Nephron progenitor cell (in vitro differentiated cells): ENCODE data around the gene TPM2.
A peak's percentile ranks its signal among the peaks of the same experiment; 100 is the strongest.
"Not testable (repeated sequence)": the region's sequence is repeated elsewhere in the genome, so short reads cannot be mapped to it uniquely, and the experiment has no call there.

ENCODE experiments used
- DNase-seq: peaks from one replicate; pipeline ENCODE4 v3.0.0; 2021
- H3K27ac Mint-ChIP-seq: 2 replicates; pipeline ENCODE4 v1.8.0; 2021; ENCODE audit warnings: mild to moderate bottlenecking, moderate library complexity, mixed read lengths
- H3K27me3 Mint-ChIP-seq: 2 replicates; pipeline ENCODE4 v1.8.0; 2021; ENCODE audit warnings: mild to moderate bottlenecking, low read depth, mixed read lengths; ENCODE audit not compliant: poor library complexity
- H3K36me3 Mint-ChIP-seq: 2 replicates; pipeline ENCODE4 v1.8.0; 2021; ENCODE audit warnings: low read depth, mixed read lengths
- H3K4me1 Mint-ChIP-seq: 2 replicates; pipeline ENCODE4 v1.8.0; 2021; ENCODE audit warnings: mixed read lengths
- H3K4me3 Mint-ChIP-seq: 2 replicates; pipeline ENCODE4 v1.8.0; 2021; ENCODE audit warnings: mild to moderate bottlenecking, moderate library complexity, mixed read lengths
- H3K9me3 Mint-ChIP-seq: 2 replicates; pipeline ENCODE4 v1.8.0; 2021; ENCODE audit warnings: mild to moderate bottlenecking, moderate library complexity, mixed read lengths
- CTCF ChIP-seq: fragments of 200-600 bp; sonication (generic); IDR thresholded peaks from 2 replicates; pipeline ENCODE4 v1.5.0; 2021; ENCODE audit warnings: antibody characterized with exemption

The TPM2 gene

DNA sequence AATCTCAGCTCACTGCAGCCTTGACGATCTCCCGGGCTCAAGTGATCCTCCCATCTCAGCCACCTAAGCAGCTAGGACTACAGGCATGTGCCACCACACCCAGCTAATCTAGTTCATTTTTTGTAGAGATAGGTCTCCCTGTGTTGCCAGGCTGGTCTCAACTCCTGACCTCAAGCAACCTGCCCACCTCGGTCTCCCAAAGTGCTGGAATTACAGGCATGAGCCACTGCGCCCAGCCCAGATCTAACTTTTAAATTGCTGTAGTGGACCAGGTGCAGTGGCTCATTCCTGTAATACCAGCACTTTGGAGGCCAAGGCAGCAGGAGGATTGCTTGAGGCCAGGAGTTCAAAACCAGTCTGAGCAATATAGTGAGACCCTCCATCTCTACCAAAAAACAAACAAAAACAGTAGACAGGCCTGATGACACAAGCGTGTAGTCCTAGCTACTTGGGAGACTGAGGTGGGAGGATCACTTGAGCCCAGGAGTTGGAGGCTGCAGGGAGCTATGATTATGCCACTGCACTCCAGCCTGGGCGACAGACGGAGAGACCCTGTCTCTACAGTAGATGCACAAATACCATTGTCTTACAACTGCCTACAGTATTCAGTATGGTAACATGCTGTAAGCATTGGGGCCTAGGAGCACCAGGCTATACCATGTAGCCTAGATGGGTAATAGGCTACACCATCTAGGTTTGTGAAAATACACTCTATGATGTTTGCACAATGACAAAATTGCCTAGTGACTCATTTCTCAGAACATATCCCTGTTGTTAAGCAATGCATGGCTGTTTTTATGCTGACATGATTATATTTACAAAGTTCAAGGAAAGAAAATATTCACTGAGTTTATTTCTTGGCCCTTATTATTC is 37.5 kb downstream of the TPM2 start:
- no peak for TF ChIP-seq CTCF
- H3K4me1 Mint-ChIP-seq = peaks cover 37% of the 10 kb centered on the region
- H3K27ac Mint-ChIP-seq = no peak overlapping the region
- peaks cover 12% of the 10 kb centered on the region for H3K27me3 Mint-ChIP-seq
- no peaks in the 10 kb centered on the region for H3K36me3 Mint-ChIP-seq
- DNase-seq = no peak
- no peaks in the 10 kb centered on the region for H3K9me3 Mint-ChIP-seq
- H3K4me3 Mint-ChIP-seq = no peak overlapping the region

GRCh38 chr9:35650341-35651158 is 39.2 kb downstream of the TPM2 start, which contains the start of gene SIT1:
Gene SIT1, minus strand, starts transcription at chr9:35650931. Its CDS starts 78 bp downstream, at chr9:35650853.
- Mint-ChIP-seq H3K4me1 (peaks cover 34% of the 10 kb centered on the region), H3K27ac (no peak within 1 kb of the TSS), H3K9me3 (no peaks in the 10 kb centered on the region), H3K27me3 (peaks cover 9% of the 10 kb centered on the region), H3K4me3 (no peak within 1 kb of the TSS), H3K36me3 (no peaks in the 10 kb centered on the region)
- DNase-seq = no peak
- no peak for TF ChIP-seq CTCF

DNA sequence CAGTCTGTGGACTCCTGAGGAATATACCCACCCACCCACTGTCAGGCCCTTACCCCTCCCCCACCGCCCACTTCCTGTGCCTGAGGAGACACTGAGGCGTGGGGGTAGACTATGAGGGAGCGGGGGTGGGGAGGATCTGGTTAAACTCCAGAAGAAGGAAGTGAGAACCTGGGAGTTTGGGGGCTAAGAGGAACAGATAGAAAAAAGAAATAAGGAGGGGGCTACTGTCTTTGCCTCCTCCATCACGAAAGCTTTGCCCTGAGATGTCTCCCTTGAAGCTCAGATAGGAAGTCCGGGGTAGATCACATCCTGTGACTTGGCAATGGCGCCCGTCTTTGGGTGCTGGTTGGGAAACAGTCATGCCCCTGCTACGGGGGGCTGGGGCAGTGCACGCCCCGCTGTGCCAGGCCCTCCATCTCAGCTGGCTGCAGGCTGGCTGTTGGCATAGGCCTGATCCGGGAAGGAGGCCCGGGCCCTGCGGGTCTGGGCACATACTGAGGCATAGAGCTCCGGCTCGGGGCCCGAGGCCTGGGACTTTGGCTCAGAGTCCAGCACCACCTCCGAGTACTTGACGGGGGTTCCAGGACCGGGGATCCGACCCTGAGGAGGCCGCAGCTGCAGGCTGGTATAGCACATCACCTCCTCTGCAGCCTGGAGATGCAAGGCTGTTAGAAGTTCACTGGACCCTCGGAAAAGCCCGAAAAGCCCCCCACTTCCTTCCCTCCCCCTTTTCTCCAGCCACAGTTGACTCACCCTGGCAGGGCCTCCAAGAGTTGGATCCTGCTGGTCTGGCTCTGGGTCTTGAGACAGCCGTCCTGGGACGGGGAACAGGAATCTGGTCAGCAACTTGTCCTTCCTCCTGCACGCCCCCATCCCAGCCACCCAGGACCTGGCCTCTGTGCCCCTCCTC is 40.0 kb downstream of the TPM2 start:
- Mint-ChIP-seq H3K27ac (no peak overlapping the region), H3K4me1 (peaks cover 36% of the 10 kb centered on the region), H3K4me3 (no peak overlapping the region), H3K9me3 (no peaks in the 10 kb centered on the region), H3K36me3 (no peaks in the 10 kb centered on the region), H3K27me3 (peaks cover 9% of the 10 kb centered on the region)
- TF ChIP-seq CTCF = no peak
- no peak for DNase-seq

DNA sequence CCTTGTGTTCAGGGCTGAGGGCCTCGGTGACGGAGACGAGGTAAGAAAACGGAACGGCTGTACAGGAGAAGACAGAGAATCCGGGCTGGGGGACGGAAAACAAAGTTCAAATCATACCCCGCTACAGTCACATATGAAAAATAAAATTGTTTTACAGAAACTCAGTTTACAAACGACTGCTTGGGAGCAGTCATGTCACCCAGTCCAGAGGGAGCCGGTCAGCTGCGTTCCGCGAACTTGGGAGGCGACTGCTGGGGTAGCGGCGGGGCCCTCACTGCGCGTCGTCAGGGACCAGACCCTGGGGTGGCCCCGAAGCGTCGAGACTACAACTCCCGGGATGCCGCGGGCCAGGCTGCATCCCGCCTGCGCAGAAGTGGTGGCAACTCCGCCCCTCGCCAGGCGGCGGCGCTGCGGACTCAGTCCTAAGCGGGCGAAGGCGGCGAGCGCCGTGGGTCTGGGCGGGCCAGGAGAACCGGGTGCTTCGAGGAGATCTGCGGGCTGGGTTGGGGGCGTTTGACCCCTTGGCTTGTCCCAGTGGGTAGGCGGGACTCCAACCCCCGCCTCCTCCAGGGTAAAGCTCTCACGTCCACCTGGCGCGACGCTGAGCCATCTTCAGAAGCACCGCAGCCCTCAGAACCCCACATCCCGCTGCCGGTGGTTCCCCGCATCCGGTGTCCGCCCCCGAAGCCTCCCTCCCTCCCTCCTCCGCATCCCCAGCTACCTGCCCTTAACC is 43.0 kb downstream of the TPM2 start:
- DNase-seq = peak; percentile 97
- peaks cover 40% of the 10 kb centered on the region for H3K4me1 Mint-ChIP-seq
- H3K4me3 Mint-ChIP-seq = peak overlapping the region; percentile 90
- peaks cover 5% of the 10 kb centered on the region for H3K36me3 Mint-ChIP-seq
- peak; percentile 92 for TF ChIP-seq CTCF
- peaks cover 3% of the 10 kb centered on the region for H3K27me3 Mint-ChIP-seq
- H3K27ac Mint-ChIP-seq = peak overlapping the region; percentile 86
- H3K9me3 Mint-ChIP-seq = peaks cover 1% of the 10 kb centered on the region

DNA sequence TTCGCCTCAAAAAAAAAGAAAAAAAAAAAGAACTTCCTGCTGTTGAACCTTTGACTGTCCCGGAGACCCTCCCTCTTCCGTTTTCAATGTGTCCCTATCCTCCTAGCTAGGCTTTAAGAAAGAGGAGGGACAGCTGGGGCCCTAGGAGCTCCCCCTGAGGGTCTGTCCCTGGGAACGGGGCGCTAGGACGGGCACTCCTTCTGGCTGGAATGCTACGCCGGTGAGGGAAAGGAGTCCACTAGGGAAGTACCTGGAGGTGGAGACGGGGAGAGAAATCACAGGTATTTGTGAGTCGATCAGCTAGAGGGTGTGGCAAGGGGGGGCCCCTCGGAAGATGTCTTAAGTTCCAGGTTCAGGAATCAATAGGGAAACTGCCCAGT is 43.6 kb downstream of the TPM2 start:
- Mint-ChIP-seq H3K27ac (peak overlapping the region; percentile 86), H3K27me3 (peaks cover 6% of the 10 kb centered on the region), H3K36me3 (peaks cover 10% of the 10 kb centered on the region), H3K9me3 (peaks cover 7% of the 10 kb centered on the region), H3K4me1 (peaks cover 40% of the 10 kb centered on the region), H3K4me3 (peak overlapping the region; percentile 90)
- no peak for TF ChIP-seq CTCF
- DNase-seq = peak; percentile 55

DNA sequence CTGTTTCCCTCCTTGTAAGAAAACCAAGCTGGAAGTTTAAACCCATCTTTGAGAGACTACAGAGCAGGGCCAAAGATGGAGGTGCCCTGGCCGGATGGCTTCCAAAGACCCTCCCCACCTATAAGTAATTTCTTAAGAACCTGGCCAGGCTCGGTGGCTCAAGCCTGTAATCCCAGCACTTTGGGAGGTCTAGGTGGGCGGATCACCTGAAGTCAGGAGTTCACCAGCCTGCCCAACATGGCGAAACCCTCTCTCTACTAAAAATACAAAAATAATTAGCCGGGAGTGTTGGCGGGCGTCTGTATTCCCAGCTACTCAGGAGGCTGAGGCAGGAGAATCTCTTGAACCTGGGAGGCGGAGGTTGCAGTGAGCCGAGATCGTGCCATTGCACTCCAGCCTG is 44.0 kb downstream of the TPM2 start:
- not testable (repeated sequence) for DNase-seq, H3K27me3 Mint-ChIP-seq, H3K27ac Mint-ChIP-seq
- peaks cover 11% of the 10 kb centered on the region for H3K9me3 Mint-ChIP-seq
- H3K4me1 Mint-ChIP-seq = peaks cover 40% of the 10 kb centered on the region
- peak overlapping the region; percentile 90 for H3K4me3 Mint-ChIP-seq
- peaks cover 14% of the 10 kb centered on the region for H3K36me3 Mint-ChIP-seq
